Stimulated activated CD8-positive, alpha-beta memory T cell treated with anti-CD3 and anti-CD28 coated beads, Interleukin-12 subunit alpha, Interleukin-12 subunit beta, amount 100 ng/mL, for 24 hours (primary cell): ENCODE data around the gene MCMBP.
"Not testable (repeated sequence)": the region's sequence is repeated elsewhere in the genome, so short reads cannot be mapped to it uniquely, and the experiment has no call there.

Experiments used
- DNase-seq: peaks from one replicate; pipeline ENCODE4 v3.0.0-alpha.2; 2020; ENCODE audit errors: extremely low read depth

MCMBP gene

GRCh38 chr10:119830851-119831250 is 41.8 kb downstream of the MCMBP start:
- DNase-seq = no peak

GRCh38 chr10:119829429-119829828 is 43.2 kb downstream of the MCMBP start:
- DNase-seq = no peak

GRCh38 chr10:119827430-119827829 is 45.2 kb downstream of the MCMBP start:
- no peak for DNase-seq

- DNase-seq = no peak
Measured at GRCh38 chr10:119826771-119827170, 45.9 kb downstream of the MCMBP start.

- no peak for DNase-seq
Measured at GRCh38 chr10:119824299-119824698, 48.3 kb downstream of the MCMBP start.

GRCh38 chr10:119821182-119821581 is 51.5 kb downstream of the MCMBP start:
- DNase-seq = no peak

- DNase-seq = no peak
Measured at GRCh38 chr10:119818889-119819270, 53.8 kb downstream of the MCMBP start.

GRCh38 chr10:119817991-119818888 is 54.4 kb downstream of the MCMBP start:
- DNase-seq = no peak

- DNase-seq = no peak
Measured at GRCh38 chr10:119815671-119816070, 57.0 kb downstream of the MCMBP start.

GRCh38 chr10:119812684-119813083 is 60.0 kb downstream of the MCMBP start:
- DNase-seq = no peak

- no peak for DNase-seq
Measured at GRCh38 chr10:119811122-119811521, 61.5 kb downstream of the MCMBP start.

- no peak for DNase-seq
Measured at GRCh38 chr10:119807960-119808697, 64.5 kb downstream of the MCMBP start.

GRCh38 chr10:119806334-119807130 is 66.1 kb downstream of the MCMBP start:
- no peak for DNase-seq

- DNase-seq = no peak
Measured at GRCh38 chr10:119805702-119806230, 66.9 kb downstream of the MCMBP start.

- DNase-seq = no peak
Measured at GRCh38 chr10:119803264-119803663, 69.4 kb downstream of the MCMBP start.

GRCh38 chr10:119801998-119802538 is 70.6 kb downstream of the MCMBP start:
- no peak for DNase-seq

GRCh38 chr10:119801176-119801575 is 71.5 kb downstream of the MCMBP start:
- DNase-seq = no peak

GRCh38 chr10:119796039-119796438 is 76.6 kb downstream of the MCMBP start:
- no peak for DNase-seq

- DNase-seq = not testable (repeated sequence)
Measured at GRCh38 chr10:119795101-119795500, 77.5 kb downstream of the MCMBP start.

GRCh38 chr10:119786117-119786769 is 86.4 kb downstream of the MCMBP start:
- DNase-seq = no peak
